Omental fat pad (tissue), 4 donors: ENCODE results near the gene EXOSC7. TPM values are rescaled to one million over a fixed set of nuclear protein-coding genes. Genes with fewer than 3 reads are reported as not detected.

Experiments
- ATAC-seq: fragments of 150-250 bp; one replicate; pipeline ENCODE4 v1.9.1; 2016; ENCODE audit warnings: mild to moderate bottlenecking, moderate library complexity; ENCODE audit not compliant: low FRiP score
- DNase-seq: peaks from one replicate; pipeline ENCODE4 v3.0.0-alpha.2; 2019; ENCODE audit warnings: low spot score
- CTCF ChIP-seq, 3 donors: fragments of 450-650 bp; IDR thresholded peaks; one replicate each; pipeline ENCODE4 v1.5.1; 2016 to 2017; ENCODE audit warnings: antibody characterized with exemption in 3 of 3, mild to moderate bottlenecking in 3 of 3, moderate library complexity in 2 of 3
- small RNA-seq: library from RNA; depleted of rRNA; stranded (forward); fragments of <200 nt; gene quantifications from one replicate; pipeline ENCODE3, GENCODE V24; 2016
- total RNA-seq, 4 donors: library from RNA; depleted of rRNA; stranded (reverse); fragments of >200 nt; gene quantifications; one replicate each; pipeline ENCODE4 v1.1.0, GENCODE V29; 2016

EXOSC7 gene
- total RNA-seq, 4 donors from 2014 or later, result 31.7 to 47.7 (median 39.0) TPM

- ATAC-seq (no peak), DNase-seq (no peak)
- TF ChIP-seq CTCF (IDR thresholded peaks at IDR 0.05), result no peak
Observed at GRCh38 chr3:45057557-45057956, 81.5 kb downstream of the EXOSC7 start.

- ATAC-seq (no peak), DNase-seq (no peak)
- TF ChIP-seq CTCF (IDR thresholded peaks at IDR 0.05), result no peak
Observed at GRCh38 chr3:45059132-45059531, 83.1 kb downstream of the EXOSC7 start.

- DNase-seq, result no peak
- no peak for ATAC-seq
- TF ChIP-seq CTCF (IDR thresholded peaks at IDR 0.05), result no peak
Observed at GRCh38 chr3:45060165-45060892, 84.3 kb downstream of the EXOSC7 start.

Small RNAs within 50 kb of the gene (small RNA-seq; reads per million reads assigned to genes)
- gene RNU5B-3P, result not detected

Other genes with a start within 250 kb of the EXOSC7 start
- gene ZNF501, start 246.6 kb upstream of the EXOSC7 start, total RNA-seq, result 1 to 10 TPM; 1.9 to 5.4 (median 2.7) TPM
- 10 to 100 TPM; 16.8 to 26.0 (median 20.7) TPM for gene KIAA1143, start 214.6 kb upstream of the EXOSC7 start, total RNA-seq
- 1 to 10 TPM in 2 of 4 donors, under 1 TPM in 2; 0.44 to 1.7 (median 1.1) TPM for gene KIF15, start 214.4 kb upstream of the EXOSC7 start, total RNA-seq
- gene TMEM42, start 114.3 kb upstream of the EXOSC7 start, total RNA-seq, result 10 to 100 TPM in 3 of 4 donors, 1 to 10 TPM in 1; 6.1 to 22.1 (median 18.0) TPM
- gene TGM4, start 101.6 kb upstream of the EXOSC7 start, total RNA-seq, result not detected
- 10 to 100 TPM; 72.0 to 99.8 (median 80.1) TPM for gene ZDHHC3, start 70 bp upstream of the EXOSC7 start, total RNA-seq
- gene CLEC3B, start 50.1 kb downstream of the EXOSC7 start, total RNA-seq, result 100 to 1,000 TPM in 3 of 4 donors, 10 to 100 TPM in 1; 58.9 to 297 (median 125) TPM
- gene CDCP1, start 170.1 kb downstream of the EXOSC7 start, total RNA-seq, result 10 to 100 TPM in 2 of 4 donors, 1 to 10 TPM in 1, under 1 TPM in 1; 0.16 to 30.7 (median 8.2) TPM